Measurements from ENCODE around the gene GNG7.
"Not testable (repeated sequence)": the region's sequence is repeated elsewhere in the genome, so short reads cannot be mapped to it uniquely, and the experiment has no call there.

Gene GNG7

GRCh38 chr19:2653710-2654707 lies 48.5 kb downstream of the GNG7 start:
- Histone ChIP-seq H3K9ac (ENCODE audit: low read depth, low read length) (no peak overlapping the region), H3K36me3 (ENCODE audit: insufficient read depth, low read length) (no peaks in the 10 kb centered on the region), H3K27me3 (ENCODE audit: insufficient read depth, low read length, poor library complexity) (no peaks in the 10 kb centered on the region), H3K4me3 (ENCODE audit: low read depth in 1 of 2, low read length in 2 of 2) (no peak overlapping the region), H3K4me1 (ENCODE audit: insufficient read depth, low read length) (no peaks in the 10 kb centered on the region), H3K4me2 (ENCODE audit: insufficient read depth, low read length) (no peak overlapping the region), H3K79me2 (ENCODE audit: insufficient read depth, low read length) (no peaks in the 10 kb centered on the region), H4K20me1 (ENCODE audit: insufficient read depth, low read length) (no peaks in the 10 kb centered on the region), H3K27ac (ENCODE audit: low read length) (no peak overlapping the region), H3K9me3 (ENCODE audit: insufficient read depth, low read length, severe bottlenecking) (no peaks in the 10 kb centered on the region), H2AFZ (ENCODE audit: low read depth, low read length) (no peak overlapping the region)
- ATAC-seq (ENCODE audit: insufficient read depth, low read depth) (no peak), DNase-seq (no peak)
- no peak for TF ChIP-seq EZH2 (IDR thresholded peaks at IDR 0.05; ENCODE audit: borderline replicate concordance, low read depth, low read length, severe bottlenecking)
- no peak for TF ChIP-seq CTCF (IDR thresholded peaks at IDR 0.05; ENCODE audit: borderline replicate concordance, extremely low read depth, low read length, poor library complexity, severe bottlenecking)

GRCh38 chr19:2653218-2653617 lies 49.3 kb downstream of the GNG7 start:
- no peaks in the 10 kb centered on the region for H4K20me1 ChIP-seq (ENCODE audit: insufficient read depth, low read length)
- no peak overlapping the region for H3K27ac ChIP-seq (ENCODE audit: low read length)
- TF ChIP-seq EZH2 (IDR thresholded peaks at IDR 0.05; ENCODE audit: borderline replicate concordance, low read depth, low read length, severe bottlenecking) (no peak), CTCF (IDR thresholded peaks at IDR 0.05; ENCODE audit: borderline replicate concordance, extremely low read depth, low read length, poor library complexity, severe bottlenecking) (no peak)
- no peaks in the 10 kb centered on the region for H3K9me3 ChIP-seq (ENCODE audit: insufficient read depth, low read length, severe bottlenecking)
- no peaks in the 10 kb centered on the region for H3K27me3 ChIP-seq (ENCODE audit: insufficient read depth, low read length, poor library complexity)
- H2AFZ ChIP-seq (ENCODE audit: low read depth, low read length) = no peak overlapping the region
- H3K4me2 ChIP-seq (ENCODE audit: insufficient read depth, low read length) = no peak overlapping the region
- H3K36me3 ChIP-seq (ENCODE audit: insufficient read depth, low read length) = no peaks in the 10 kb centered on the region
- no peak overlapping the region for H3K9ac ChIP-seq (ENCODE audit: low read depth, low read length)
- no peak for DNase-seq
- H3K4me3 ChIP-seq (ENCODE audit: low read depth in 1 of 2, low read length in 2 of 2) = no peak overlapping the region
- H3K79me2 ChIP-seq (ENCODE audit: insufficient read depth, low read length) = no peaks in the 10 kb centered on the region
- ATAC-seq (ENCODE audit: insufficient read depth, low read depth) = no peak
- H3K4me1 ChIP-seq (ENCODE audit: insufficient read depth, low read length) = no peaks in the 10 kb centered on the region

- Histone ChIP-seq H2AFZ (ENCODE audit: low read depth, low read length) (no peak overlapping the region), H4K20me1 (ENCODE audit: insufficient read depth, low read length) (no peaks in the 10 kb centered on the region), H3K27ac (ENCODE audit: low read length) (no peak overlapping the region), H3K9me3 (ENCODE audit: insufficient read depth, low read length, severe bottlenecking) (no peaks in the 10 kb centered on the region), H3K36me3 (ENCODE audit: insufficient read depth, low read length) (no peaks in the 10 kb centered on the region), H3K27me3 (ENCODE audit: insufficient read depth, low read length, poor library complexity) (no peaks in the 10 kb centered on the region), H3K79me2 (ENCODE audit: insufficient read depth, low read length) (no peaks in the 10 kb centered on the region), H3K4me2 (ENCODE audit: insufficient read depth, low read length) (no peak overlapping the region), H3K4me3 (ENCODE audit: low read depth in 1 of 2, low read length in 2 of 2) (no peak overlapping the region), H3K9ac (ENCODE audit: low read depth, low read length) (no peak overlapping the region), H3K4me1 (ENCODE audit: insufficient read depth, low read length) (no peaks in the 10 kb centered on the region)
- no peak for TF ChIP-seq EZH2 (IDR thresholded peaks at IDR 0.05; ENCODE audit: borderline replicate concordance, low read depth, low read length, severe bottlenecking)
- no peak for TF ChIP-seq CTCF (IDR thresholded peaks at IDR 0.05; ENCODE audit: borderline replicate concordance, extremely low read depth, low read length, poor library complexity, severe bottlenecking)
- DNase-seq (no peak), ATAC-seq (ENCODE audit: insufficient read depth, low read depth) (no peak)
These were observed 49.9 kb downstream of the GNG7 start for GRCh38 chr19:2652504-2653099.

- H3K27me3 ChIP-seq (ENCODE audit: insufficient read depth, low read length, poor library complexity); H4K20me1 ChIP-seq (ENCODE audit: insufficient read depth, low read length); H3K9me3 ChIP-seq (ENCODE audit: insufficient read depth, low read length, severe bottlenecking); H3K36me3 ChIP-seq (ENCODE audit: insufficient read depth, low read length); ATAC-seq (ENCODE audit: insufficient read depth, low read depth); H3K4me1 ChIP-seq (ENCODE audit: insufficient read depth, low read length); H3K4me3 ChIP-seq (ENCODE audit: low read depth in 1 of 2, low read length in 2 of 2); DNase-seq; H2AFZ ChIP-seq (ENCODE audit: low read depth, low read length); H3K27ac ChIP-seq (ENCODE audit: low read length); H3K79me2 ChIP-seq (ENCODE audit: insufficient read depth, low read length); H3K4me2 ChIP-seq (ENCODE audit: insufficient read depth, low read length); H3K9ac ChIP-seq (ENCODE audit: low read depth, low read length): not testable (repeated sequence)
These were observed 51.3 kb downstream of the GNG7 start for GRCh38 chr19:2651002-2651733.
